Measurements from ENCODE around the gene BMERB1.

The BMERB1 gene

GRCh38 chr16:15502041-15502725 is 67.8 kb downstream of the BMERB1 start:
- DNase-seq = no peak

- DNase-seq = no peak
Observed at GRCh38 chr16:15506441-15506840, 72.1 kb downstream of the BMERB1 start.

DNA sequence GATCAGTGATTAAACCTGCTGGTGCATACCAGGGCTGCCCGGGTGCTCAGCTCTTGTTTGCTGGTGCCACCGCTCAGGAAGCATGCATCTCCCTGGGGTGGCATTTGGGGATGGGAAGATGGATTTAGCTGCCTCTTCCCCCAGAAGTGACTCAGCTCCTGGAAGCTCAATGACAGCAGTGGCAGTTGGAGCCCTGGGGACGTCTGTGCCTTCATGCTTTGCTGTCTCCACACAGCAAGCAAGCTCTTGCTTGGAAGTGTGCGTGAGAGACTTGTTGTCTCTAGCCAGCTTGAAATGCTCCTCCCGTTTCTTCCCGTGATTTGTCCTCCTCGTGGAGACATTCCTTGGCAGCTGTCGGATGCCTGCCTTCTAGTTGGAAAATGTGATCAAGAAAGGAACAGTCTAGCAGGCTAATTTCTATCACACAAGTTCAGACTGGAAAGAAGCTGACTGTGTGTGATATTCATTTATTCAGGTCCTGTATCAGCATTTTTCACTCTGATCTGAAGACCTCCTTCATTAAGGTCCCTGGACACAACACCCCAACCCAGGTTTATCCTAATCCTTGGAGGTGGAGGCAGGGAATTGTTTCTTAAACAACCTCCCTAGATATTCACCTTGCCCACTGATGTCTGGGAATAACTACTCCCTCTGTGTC is 73.0 kb downstream of the BMERB1 start:
- DNase-seq = no peak

- DNase-seq = no peak
Observed at GRCh38 chr16:15507959-15508627, 73.7 kb downstream of the BMERB1 start.

DNA sequence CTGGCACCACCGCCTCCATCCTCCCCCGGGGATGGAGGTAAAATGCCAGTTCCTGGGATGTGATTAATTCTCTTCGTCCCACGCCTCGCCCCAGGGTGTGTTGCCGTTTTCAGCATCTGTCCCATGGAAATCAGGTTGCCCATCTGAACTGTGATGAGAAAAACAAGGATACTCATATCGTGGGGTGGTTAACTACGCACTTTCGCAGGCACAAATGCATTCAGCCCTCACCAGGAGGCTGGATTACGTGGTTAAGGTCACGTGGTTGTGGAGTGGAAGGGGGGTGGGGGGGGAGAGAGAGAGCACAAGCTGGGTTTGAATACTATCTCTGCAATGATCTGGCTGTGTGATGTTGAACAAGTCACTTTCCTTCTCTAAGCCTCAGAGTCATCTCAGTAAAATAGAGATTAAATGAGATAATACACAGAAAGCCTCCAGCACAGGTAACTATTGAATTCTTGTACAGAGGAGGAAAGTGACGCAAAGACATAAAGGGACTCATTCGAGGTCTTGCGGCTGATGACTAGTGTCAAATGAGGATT is 74.7 kb downstream of the BMERB1 start:
- no peak for DNase-seq

GRCh38 chr16:15509593-15510535 is 75.5 kb downstream of the BMERB1 start:
- DNase-seq = peak; percentile 10

GRCh38 chr16:15510992-15511391 is 76.6 kb downstream of the BMERB1 start:
- peak; percentile 14 for DNase-seq

DNA sequence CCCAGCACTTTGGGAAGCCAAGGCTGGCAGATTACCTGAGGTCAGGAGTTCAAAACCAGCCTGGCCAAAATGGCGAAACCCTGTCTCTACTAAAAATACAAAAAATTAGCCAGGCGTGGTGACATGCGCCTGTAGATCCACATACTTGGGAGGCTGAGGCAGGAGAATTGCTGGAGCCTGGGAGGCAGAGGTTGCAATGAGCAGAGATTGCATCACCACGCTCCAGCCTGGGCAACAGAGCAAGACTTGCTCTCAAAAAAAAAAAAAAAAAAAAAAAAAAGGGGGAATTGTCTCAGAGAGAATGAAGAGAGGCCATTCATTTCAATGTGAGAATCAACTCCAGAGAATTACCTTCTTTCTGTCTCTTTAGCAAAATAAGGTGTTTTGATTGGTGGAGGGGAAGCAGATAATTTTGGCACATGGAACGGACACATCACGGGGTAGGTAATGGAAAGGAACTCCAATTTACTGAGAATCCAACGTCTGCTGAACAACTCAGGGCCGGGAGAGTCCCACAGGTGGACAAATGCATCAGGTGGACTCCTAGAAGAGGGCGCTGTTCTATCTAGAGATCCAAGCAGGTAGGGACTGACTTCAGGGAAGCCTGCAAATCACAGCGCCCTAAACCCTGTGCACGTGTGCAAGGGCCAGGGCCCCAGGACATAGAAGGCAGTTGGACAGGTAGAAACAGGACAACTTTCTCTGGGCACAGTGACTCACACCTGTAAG is 77.5 kb downstream of the BMERB1 start:
- DNase-seq = no peak

DNA sequence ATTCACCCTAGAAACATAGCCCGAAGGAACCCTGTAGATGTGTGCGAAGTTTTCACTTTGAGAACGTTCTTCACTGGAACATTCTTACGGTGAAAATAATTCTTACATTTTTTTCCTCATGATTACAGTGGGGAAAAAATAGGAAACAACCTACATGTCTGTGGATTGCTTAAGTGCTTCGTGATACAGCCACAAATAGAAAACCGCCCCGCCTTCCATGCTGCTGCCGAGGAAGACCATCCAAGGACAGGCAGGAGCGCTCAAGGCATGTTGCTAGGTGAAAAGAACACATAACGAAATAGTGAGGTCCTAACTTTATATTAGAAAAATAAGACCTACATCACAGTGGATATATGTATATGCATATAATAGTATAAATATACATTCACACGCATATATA is 78.8 kb downstream of the BMERB1 start:
- DNase-seq = no peak

- DNase-seq = no peak
Observed at GRCh38 chr16:15515992-15516391, 81.6 kb downstream of the BMERB1 start.

- no peak for DNase-seq
Observed at GRCh38 chr16:15516609-15517008, 82.2 kb downstream of the BMERB1 start.

- no peak for DNase-seq
Observed at GRCh38 chr16:15517743-15518377, 83.5 kb downstream of the BMERB1 start.

GRCh38 chr16:15518381-15519351 is 84.3 kb downstream of the BMERB1 start:
- DNase-seq = no peak

- no peak for DNase-seq
Observed at GRCh38 chr16:15519790-15520189, 85.4 kb downstream of the BMERB1 start.

DNA sequence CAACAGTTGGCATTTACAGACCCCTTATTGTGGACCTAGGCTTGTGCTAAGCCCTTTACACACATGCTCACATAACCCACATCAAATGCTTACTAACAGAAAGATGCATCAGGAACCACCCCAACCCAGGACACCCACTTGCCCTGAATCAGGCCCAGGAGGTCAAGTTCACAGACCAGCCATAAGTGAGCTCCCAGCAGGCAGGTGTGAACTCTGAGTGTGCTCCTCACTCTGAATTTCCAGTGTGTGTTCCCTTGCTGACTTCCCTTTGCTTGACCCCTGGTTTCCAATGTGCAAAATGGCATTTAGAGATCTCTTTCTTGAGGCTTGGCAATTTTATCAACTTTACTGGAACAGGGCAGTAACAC is 87.0 kb downstream of the BMERB1 start:
- no peak for DNase-seq

DNA sequence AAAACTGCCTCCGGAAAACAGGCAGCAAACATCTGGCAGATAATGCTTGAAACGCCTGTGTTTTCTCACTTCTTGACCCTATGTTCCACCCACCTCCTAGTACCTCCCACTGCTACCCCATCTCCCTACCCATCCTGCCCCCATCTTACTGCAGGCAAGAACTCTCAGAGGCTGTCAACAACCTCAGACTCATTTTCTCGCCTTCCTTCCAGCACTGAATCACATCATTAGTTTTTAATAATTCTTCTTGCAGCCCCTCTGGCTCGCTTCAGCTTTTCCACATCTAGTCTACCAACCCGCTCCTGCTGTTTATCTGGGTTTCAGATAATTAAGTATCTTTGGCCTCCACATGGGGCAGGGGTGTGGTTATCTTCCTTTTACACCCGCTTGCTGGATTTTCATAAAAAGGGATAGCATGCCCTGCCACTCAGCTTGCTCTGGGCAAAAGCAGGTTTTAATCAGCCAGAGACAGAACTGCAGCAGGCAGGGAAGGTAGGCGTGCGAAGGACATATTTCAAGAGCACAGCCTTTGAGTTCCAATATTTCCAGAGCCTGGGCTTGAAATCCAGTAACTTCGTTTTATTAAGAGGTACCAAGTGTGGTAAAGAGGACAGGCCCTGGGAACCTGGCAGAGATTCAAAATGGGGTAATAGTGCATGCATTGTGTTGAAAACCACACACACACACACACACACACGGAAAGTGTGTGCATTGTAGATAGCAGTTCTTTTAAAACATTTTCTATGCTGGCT is 87.5 kb downstream of the BMERB1 start:
- no peak for DNase-seq

DNA sequence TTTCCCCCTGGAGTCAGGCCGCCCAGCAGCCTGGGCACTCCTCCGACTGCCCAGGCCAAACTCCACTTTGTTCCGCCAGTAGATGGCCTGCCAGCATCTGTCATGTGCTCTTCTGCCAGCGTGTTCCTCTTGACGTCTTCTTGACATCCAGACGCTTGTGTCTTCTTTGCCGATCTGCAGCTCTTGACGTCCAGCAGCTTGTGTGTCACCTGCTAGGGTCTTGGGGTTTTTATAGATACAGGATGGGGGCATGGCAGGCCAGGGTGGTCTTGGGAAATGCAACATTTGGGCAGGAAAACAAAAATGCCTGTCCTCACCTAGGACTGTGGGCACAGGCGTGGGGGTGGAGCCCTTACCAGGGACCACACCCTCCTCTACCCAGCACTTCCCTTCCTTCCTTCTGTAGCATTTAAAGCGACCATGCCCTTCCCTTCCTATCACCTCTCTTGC is 88.7 kb downstream of the BMERB1 start:
- peak; percentile 51 for DNase-seq

- DNase-seq = no peak
Observed at GRCh38 chr16:15523939-15524338, 89.6 kb downstream of the BMERB1 start.

- no peak for DNase-seq
Observed at GRCh38 chr16:15524966-15525365, 90.6 kb downstream of the BMERB1 start.

DNA sequence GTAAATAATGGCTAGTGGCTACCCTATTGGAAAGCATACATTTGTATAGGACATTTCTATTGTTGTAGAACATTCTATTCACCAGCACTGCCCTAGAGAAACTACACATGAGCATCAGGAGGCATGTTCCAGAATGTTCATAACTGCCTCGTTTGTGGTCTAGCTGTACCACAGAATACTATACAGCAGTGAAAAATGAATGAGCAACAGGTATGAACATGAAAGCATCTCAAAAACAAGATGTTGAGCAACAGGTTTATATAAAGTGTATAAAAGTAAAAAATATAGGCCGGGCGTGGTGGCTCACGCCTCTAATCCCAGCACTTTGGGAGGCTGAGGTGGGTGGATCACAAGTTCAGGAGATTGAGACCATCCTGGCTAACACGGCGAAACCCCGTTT is 91.7 kb downstream of the BMERB1 start:
- no peak for DNase-seq
